Measurements from ENCODE around the gene KLHL1. TPM values are rescaled to one million over a fixed set of nuclear protein-coding genes. Genes with fewer than 3 reads are reported as not detected.

Gene KLHL1
- total RNA-seq, 1 donor from 2014 or later = not detected

- intact Hi-C loops (cut with micrococcal nuclease) = no loop called here
Observed at GRCh38 chr13:69690999-69691398, 417.3 kb downstream of the KLHL1 start.

GRCh38 chr13:69683921-69684686 is 424.1 kb downstream of the KLHL1 start:
- DNase-seq (ENCODE audit: low spot score) = no peak
- H3K36me3 Mint-ChIP-seq (ENCODE audit: low read depth) = no peaks in the 10 kb centered on the region
- no peaks in the 10 kb centered on the region for H3K27me3 Mint-ChIP-seq (ENCODE audit: low read depth)
- peaks cover 9% of the 10 kb centered on the region for H3K9me3 Mint-ChIP-seq
- intact Hi-C loops (cut with micrococcal nuclease) = no loop called here
- no peaks in the 10 kb centered on the region for H3K4me1 Mint-ChIP-seq (ENCODE audit: low read depth)
- no peak overlapping the region for H3K27ac Mint-ChIP-seq
- no peak overlapping the region for H3K4me3 Mint-ChIP-seq (ENCODE audit: low read depth)

More at GRCh38 chr13:69690999-69691398, 417.3 kb downstream of the KLHL1 start:
- no peak overlapping the region for H3K27ac Mint-ChIP-seq
- H3K36me3 Mint-ChIP-seq (ENCODE audit: low read depth) = no peaks in the 10 kb centered on the region
- H3K4me3 Mint-ChIP-seq (ENCODE audit: low read depth) = no peak overlapping the region
- no peak for DNase-seq (ENCODE audit: low spot score)
- H3K4me1 Mint-ChIP-seq (ENCODE audit: low read depth) = no peaks in the 10 kb centered on the region
- H3K9me3 Mint-ChIP-seq = peaks cover 6% of the 10 kb centered on the region
- H3K27me3 Mint-ChIP-seq (ENCODE audit: low read depth) = no peaks in the 10 kb centered on the region

GRCh38 chr13:69681722-69682121 is 426.5 kb downstream of the KLHL1 start:
- no peak for DNase-seq (ENCODE audit: low spot score)
- Mint-ChIP-seq H3K27me3 (ENCODE audit: low read depth) (no peaks in the 10 kb centered on the region), H3K4me3 (ENCODE audit: low read depth) (no peak overlapping the region), H3K27ac (no peak overlapping the region), H3K4me1 (ENCODE audit: low read depth) (no peaks in the 10 kb centered on the region), H3K9me3 (peaks cover 16% of the 10 kb centered on the region), H3K36me3 (ENCODE audit: low read depth) (no peaks in the 10 kb centered on the region)
- intact Hi-C loops (cut with micrococcal nuclease) = no loop called here

- Mint-ChIP-seq H3K27ac (no peak overlapping the region), H3K9me3 (peaks cover 28% of the 10 kb centered on the region), H3K4me3 (ENCODE audit: low read depth) (no peak overlapping the region), H3K36me3 (ENCODE audit: low read depth) (no peaks in the 10 kb centered on the region), H3K4me1 (ENCODE audit: low read depth) (no peaks in the 10 kb centered on the region), H3K27me3 (ENCODE audit: low read depth) (no peaks in the 10 kb centered on the region)
- DNase-seq (ENCODE audit: low spot score) = no peak
- intact Hi-C loops (cut with micrococcal nuclease) = no loop called here
Observed at GRCh38 chr13:69677343-69677742, 430.9 kb downstream of the KLHL1 start.

GRCh38 chr13:69676286-69676685 is 432.0 kb downstream of the KLHL1 start:
- peaks cover 28% of the 10 kb centered on the region for H3K9me3 Mint-ChIP-seq
- H3K36me3 Mint-ChIP-seq (ENCODE audit: low read depth) = no peaks in the 10 kb centered on the region
- H3K27me3 Mint-ChIP-seq (ENCODE audit: low read depth) = no peaks in the 10 kb centered on the region
- H3K4me3 Mint-ChIP-seq (ENCODE audit: low read depth) = no peak overlapping the region
- H3K4me1 Mint-ChIP-seq (ENCODE audit: low read depth) = no peaks in the 10 kb centered on the region
- no peak for DNase-seq (ENCODE audit: low spot score)
- no peak overlapping the region for H3K27ac Mint-ChIP-seq
- intact Hi-C loops (cut with micrococcal nuclease) = no loop called here

GRCh38 chr13:69660155-69660554 is 448.1 kb downstream of the KLHL1 start:
- H3K36me3 Mint-ChIP-seq (ENCODE audit: low read depth) = no peaks in the 10 kb centered on the region
- H3K27ac Mint-ChIP-seq = no peak overlapping the region
- no peak for DNase-seq (ENCODE audit: low spot score)
- no peaks in the 10 kb centered on the region for H3K27me3 Mint-ChIP-seq (ENCODE audit: low read depth)
- no peaks in the 10 kb centered on the region for H3K4me1 Mint-ChIP-seq (ENCODE audit: low read depth)
- no peak overlapping the region for H3K4me3 Mint-ChIP-seq (ENCODE audit: low read depth)
- intact Hi-C loops (cut with micrococcal nuclease) = no loop called here
- H3K9me3 Mint-ChIP-seq = peaks cover 47% of the 10 kb centered on the region

GRCh38 chr13:69657676-69658075 is 450.6 kb downstream of the KLHL1 start:
- Mint-ChIP-seq H3K4me1 (ENCODE audit: low read depth) (no peaks in the 10 kb centered on the region), H3K9me3 (peaks cover 43% of the 10 kb centered on the region), H3K4me3 (ENCODE audit: low read depth) (no peak overlapping the region), H3K27me3 (ENCODE audit: low read depth) (no peaks in the 10 kb centered on the region), H3K36me3 (ENCODE audit: low read depth) (no peaks in the 10 kb centered on the region), H3K27ac (no peak overlapping the region)
- intact Hi-C loops (cut with micrococcal nuclease) = no loop called here
- no peak for DNase-seq (ENCODE audit: low spot score)

- H3K36me3 Mint-ChIP-seq (ENCODE audit: low read depth) = no peaks in the 10 kb centered on the region
- no peak for DNase-seq (ENCODE audit: low spot score)
Observed at GRCh38 chr13:69654392-69654791, 453.9 kb downstream of the KLHL1 start.

More at GRCh38 chr13:69654392-69654791, 453.9 kb downstream of the KLHL1 start:
- H3K4me3 Mint-ChIP-seq (ENCODE audit: low read depth) = no peak overlapping the region
- intact Hi-C loops (cut with micrococcal nuclease) = no loop called here
- H3K27ac Mint-ChIP-seq = no peak overlapping the region
- peaks cover 30% of the 10 kb centered on the region for H3K9me3 Mint-ChIP-seq
- no peaks in the 10 kb centered on the region for H3K4me1 Mint-ChIP-seq (ENCODE audit: low read depth)
- H3K27me3 Mint-ChIP-seq (ENCODE audit: low read depth) = no peaks in the 10 kb centered on the region

Other genes starting within 250 kb of the KLHL1 start
- not detected in 2 replicates for gene ATXN8OS, start 626 bp downstream of the KLHL1 start, total RNA-seq